HG03060 (cell line): ENCODE results near the gene STX7.
"Not testable (repeated sequence)": the region's sequence is repeated elsewhere in the genome, so short reads cannot be mapped to it uniquely, and the experiment has no call there.

Experiments
- ATAC-seq: cut with Tn5 transposase; IDR thresholded peaks from one replicate; pipeline ENCODE4 v1.9.1; 2021; ENCODE audit warnings: low read depth, moderate number of reproducible peaks; ENCODE audit not compliant: unreplicated experiment

STX7 gene

GRCh38 chr6:132512638-132513632 lies at the start of gene STX7:
Gene STX7 (minus strand): TSS chr6:132513116. CDS start chr6:132503530, 9,586 bp downstream.
- ATAC-seq: peak; percentile 71

- not testable (repeated sequence) for ATAC-seq
These were observed 47.2 kb upstream of the STX7 start for GRCh38 chr6:132560087-132560486.

- ATAC-seq: no peak
These were observed 39.5 kb upstream of the STX7 start, which contains the start of gene TAAR8 for GRCh38 chr6:132552372-132552771. Gene TAAR8 (plus strand): TSS chr6:132552672. CDS start chr6:132552693, 21 bp downstream.

GRCh38 chr6:132551214-132551613 lies 38.3 kb upstream of the STX7 start:
- ATAC-seq: no peak

- no peak for ATAC-seq
These were observed 36.0 kb upstream of the STX7 start for GRCh38 chr6:132548746-132549463.

GRCh38 chr6:132544826-132545225 lies 31.9 kb upstream of the STX7 start:
- ATAC-seq: no peak

GRCh38 chr6:132537977-132538376 lies 25.1 kb upstream of the STX7 start, which contains the start of gene TAAR9:
Gene TAAR9 (plus strand): TSS chr6:132538277. CDS start chr6:132538290, 13 bp downstream.
- no peak for ATAC-seq

GRCh38 chr6:132537145-132537544 lies 24.2 kb upstream of the STX7 start:
- no peak for ATAC-seq

GRCh38 chr6:132534546-132534945 lies 21.6 kb upstream of the STX7 start:
- ATAC-seq: not testable (repeated sequence)

- peak; percentile 81 for ATAC-seq
These were observed 17.5 kb upstream of the STX7 start for GRCh38 chr6:132530293-132530974.

GRCh38 chr6:132527791-132528190 lies 14.9 kb upstream of the STX7 start:
- ATAC-seq: no peak

GRCh38 chr6:132526461-132526860 lies 13.5 kb upstream of the STX7 start:
- ATAC-seq: no peak

- no peak for ATAC-seq
These were observed 12.9 kb upstream of the STX7 start for GRCh38 chr6:132525866-132526265.

GRCh38 chr6:132524646-132525045 lies 11.7 kb upstream of the STX7 start:
- no peak for ATAC-seq

GRCh38 chr6:132520953-132521352 lies 8.0 kb upstream of the STX7 start:
- no peak for ATAC-seq

- ATAC-seq: no peak
These were observed 2.5 kb upstream of the STX7 start for GRCh38 chr6:132515386-132515785.

- no peak for ATAC-seq
These were observed 1.1 kb upstream of the STX7 start for GRCh38 chr6:132513831-132514545.

- ATAC-seq: no peak
These were observed 626 bp downstream of the STX7 start for GRCh38 chr6:132512342-132512637.

GRCh38 chr6:132511831-132512220 lies 1.1 kb downstream of the STX7 start:
- no peak for ATAC-seq

- ATAC-seq: no peak
These were observed 1.6 kb downstream of the STX7 start for GRCh38 chr6:132511210-132511830.
